GM20431 (cell line): ENCODE results near the gene MCL1.

Experiments
- in situ Hi-C: fragments of 300-500 bp; cut with MseI, MboI; formaldehyde crosslinking; loops from one replicate; pipeline ENCODE4 v1.15.0; 2020; ENCODE audit warnings: low sequenced_read_pairs; ENCODE audit not compliant: unreplicated experiment

Gene MCL1

DNA sequence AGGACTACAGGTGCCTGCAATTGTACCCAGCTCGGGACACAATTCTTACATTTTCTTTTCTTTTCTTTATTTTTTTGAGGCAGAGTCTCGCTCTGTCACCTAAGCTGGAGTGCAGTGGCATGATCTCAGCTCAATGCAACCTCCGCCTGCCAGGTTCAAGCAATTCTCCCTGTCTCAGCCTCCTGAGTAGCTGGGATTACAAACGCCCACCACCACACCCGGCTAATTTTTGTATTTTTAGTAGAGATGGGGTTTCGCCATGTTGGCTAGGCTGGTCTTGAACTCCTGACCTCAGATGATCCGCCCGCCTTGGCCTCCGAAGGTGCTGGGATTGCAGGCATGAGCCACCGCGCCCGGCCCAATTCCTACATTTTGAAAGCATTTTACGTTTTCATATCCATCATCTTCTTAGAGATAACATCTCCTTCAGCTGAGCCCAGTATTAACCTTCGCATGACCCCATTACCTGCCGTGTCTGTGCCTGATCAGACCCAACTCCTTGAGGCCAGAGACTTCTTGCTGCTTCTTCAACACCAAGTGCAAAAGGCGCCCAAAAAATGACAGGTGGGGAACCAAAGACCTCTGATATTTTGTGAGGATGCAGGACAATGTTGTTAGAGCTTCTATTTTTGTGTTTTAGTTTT lies 33.0 kb downstream of the MCL1 start:
- in situ Hi-C loops: loop anchor here (25.0 kb wide), 1 partner anchor 284 kb away; the partner anchor contains the start of genes APH1A, C1orf54 and CA14

DNA sequence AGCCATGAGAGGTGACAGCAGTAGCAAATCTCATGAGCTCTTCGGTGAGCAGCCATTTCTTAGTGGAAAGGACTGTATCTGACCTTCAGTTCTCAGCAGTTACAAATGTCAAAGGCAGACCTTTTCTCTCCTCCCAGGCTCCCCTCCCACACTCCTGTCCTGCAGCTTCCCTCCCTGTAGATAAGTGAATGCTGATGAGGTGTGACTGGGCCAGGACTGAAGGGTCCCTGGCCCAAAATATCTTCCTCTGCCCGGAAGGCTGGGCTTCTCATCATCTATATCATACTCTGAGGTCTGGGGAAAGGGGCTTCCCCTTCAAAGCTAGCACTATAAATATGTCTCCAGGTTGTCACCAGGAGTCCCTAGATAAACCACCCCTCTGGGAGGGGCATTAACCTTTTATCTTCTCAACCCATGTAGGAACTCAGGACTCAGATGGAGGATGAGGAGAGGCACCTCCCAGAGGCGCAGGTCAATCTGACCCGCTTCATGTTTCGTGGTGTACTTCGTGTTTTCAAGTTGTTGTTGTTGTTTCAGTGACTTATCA lies 33.9 kb downstream of the MCL1 start:
- in situ Hi-C loops: loop anchor here (25.0 kb wide), 1 partner anchor 283 kb away; the partner anchor contains the start of genes APH1A, C1orf54 and CA14

DNA sequence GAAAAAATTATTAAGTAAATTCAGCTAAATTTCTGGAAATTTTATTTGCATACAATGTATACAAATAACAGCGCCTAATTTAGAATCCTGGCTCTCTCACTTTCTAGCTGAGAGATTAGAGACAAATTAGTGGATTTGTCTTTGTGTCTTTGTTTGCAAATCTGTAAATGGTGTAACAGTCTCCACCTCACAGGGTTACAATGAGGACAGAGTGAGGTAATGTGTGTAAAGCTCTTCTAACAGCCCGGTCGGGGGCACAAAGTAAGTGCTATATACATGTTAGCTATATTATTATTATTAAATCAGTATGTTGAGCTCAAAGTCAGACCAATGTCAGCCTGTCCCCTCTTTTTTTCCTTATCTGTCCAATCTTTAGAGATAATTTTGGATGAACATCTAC lies 35.2 kb downstream of the MCL1 start:
- in situ Hi-C loops: loop anchor here (25.0 kb wide), 1 partner anchor 282 kb away; the partner anchor contains the start of genes APH1A, C1orf54 and CA14

DNA sequence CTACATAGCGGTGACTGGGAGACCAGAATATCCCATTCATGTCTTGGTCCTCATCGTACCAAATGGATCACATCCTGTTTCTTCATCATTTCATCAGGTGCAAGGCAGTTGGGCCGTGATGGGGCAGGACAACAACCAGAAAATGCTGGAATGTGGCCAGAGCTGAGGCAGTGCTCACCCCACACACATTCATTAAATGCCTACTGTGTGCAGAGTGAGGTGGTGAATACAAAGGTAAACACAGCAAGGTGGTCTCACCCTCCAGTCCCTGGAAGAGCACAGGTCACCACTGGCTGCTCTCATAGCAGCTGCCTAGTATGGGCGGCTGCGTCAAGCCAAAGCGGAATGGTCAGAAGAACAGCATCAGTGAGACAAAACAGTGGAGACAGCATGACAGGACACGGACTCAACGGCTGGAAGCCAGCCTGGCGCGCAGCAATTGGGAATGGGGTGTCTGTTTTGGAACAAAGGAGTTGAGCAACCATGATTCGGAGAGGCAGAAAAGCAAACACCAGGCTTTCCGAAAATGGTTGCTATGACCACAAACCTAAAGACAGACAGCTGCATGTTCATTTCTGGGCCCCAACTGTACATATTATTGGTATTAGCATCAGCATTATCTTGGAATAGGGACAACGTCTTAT lies 35.8 kb downstream of the MCL1 start:
- in situ Hi-C loops: loop anchor here (25.0 kb wide), 1 partner anchor 281 kb away; the partner anchor contains the start of genes APH1A, C1orf54 and CA14

DNA sequence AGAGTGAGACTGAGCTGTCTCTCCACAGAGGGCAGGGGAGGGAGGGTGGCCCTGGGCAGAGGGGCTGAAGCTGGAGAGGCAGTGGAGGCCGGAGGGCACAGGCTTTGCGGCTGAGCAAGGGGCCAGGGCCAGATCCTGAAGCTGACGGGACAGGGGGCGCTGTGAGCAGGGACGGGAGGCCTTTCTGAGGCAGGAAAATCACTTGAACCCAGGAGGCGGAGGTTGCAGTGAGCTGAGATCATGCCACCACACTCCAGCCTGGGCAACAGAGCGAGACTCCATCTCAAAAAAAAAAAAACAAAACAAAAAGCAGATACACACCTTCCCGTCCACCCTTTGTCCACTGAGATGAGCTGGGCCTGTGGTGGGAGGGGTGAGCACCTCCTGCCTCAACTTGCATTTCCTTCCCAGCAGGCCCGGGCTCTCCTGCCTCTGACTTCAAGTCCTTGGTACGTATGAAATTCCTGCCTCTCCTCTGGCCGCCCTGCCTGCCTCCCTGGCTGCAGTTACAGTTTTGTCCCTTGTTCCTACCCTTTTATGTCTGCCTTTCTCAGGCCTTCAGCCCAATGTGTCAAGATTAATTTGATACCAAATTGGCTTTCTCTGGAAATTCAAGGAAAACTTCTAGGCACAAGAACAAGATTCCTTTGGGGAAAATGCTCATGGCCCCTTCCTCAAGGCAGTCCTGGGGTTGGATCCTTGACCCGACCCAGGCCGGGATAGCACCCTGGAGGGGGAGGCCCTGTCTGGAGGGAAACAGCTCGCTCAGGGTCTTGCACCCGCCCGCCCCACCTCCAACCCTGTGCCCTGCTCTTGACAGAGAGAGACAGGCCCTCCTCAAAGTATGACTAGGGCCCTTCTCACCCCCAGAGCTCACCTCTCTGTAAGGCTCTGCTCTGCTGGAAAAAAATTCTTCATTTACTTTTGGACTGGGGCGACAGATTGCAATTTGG lies 41.4 kb downstream of the MCL1 start:
- in situ Hi-C loops: loop anchor here (25.0 kb wide), 1 partner anchor 276 kb away; the partner anchor contains the start of genes APH1A, C1orf54 and CA14

DNA sequence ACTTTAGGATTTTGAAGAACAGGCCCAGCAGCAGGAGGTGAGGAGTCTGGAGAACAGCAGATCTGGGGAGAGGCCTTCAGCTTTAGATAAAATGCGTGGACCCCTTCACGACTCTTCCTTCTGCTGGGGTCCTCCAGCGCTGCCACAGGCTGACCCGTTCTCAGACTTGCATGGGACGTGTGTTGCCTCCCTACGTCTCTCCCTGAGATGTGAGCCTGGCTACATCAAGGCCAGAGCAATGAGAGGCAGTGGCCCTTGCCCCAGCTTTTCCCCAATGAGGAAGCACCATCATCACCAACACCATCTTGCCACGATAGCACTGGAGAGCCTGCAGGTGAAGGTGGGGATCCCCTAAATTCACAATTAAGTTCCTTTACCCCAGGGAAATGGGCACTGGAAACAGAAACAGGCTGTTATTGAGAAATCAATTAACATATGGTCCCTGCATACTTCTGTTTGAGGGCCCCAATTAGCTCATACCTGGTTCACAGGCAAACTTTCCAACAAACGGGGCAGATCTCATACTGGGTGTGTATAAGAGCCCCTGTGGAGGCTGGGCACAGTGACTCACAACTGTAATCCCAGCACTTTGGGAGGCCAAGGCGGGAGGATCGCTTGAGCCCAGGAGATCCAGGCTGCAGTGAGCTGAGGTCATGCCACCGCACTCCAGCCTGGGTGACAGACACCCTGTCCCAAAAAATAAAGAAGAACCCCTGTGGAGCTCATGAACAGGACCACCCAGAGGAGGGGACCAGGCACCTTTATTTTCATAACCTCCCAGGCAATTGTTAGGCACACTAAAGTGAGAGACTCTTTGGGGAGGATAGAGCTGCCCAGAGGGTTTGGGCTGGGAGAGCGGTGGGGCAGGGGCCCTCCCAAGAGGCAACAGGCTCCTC lies 42.3 kb downstream of the MCL1 start:
- in situ Hi-C loops: loop anchor here (25.0 kb wide), 1 partner anchor 275 kb away; the partner anchor contains the start of genes APH1A, C1orf54 and CA14

DNA sequence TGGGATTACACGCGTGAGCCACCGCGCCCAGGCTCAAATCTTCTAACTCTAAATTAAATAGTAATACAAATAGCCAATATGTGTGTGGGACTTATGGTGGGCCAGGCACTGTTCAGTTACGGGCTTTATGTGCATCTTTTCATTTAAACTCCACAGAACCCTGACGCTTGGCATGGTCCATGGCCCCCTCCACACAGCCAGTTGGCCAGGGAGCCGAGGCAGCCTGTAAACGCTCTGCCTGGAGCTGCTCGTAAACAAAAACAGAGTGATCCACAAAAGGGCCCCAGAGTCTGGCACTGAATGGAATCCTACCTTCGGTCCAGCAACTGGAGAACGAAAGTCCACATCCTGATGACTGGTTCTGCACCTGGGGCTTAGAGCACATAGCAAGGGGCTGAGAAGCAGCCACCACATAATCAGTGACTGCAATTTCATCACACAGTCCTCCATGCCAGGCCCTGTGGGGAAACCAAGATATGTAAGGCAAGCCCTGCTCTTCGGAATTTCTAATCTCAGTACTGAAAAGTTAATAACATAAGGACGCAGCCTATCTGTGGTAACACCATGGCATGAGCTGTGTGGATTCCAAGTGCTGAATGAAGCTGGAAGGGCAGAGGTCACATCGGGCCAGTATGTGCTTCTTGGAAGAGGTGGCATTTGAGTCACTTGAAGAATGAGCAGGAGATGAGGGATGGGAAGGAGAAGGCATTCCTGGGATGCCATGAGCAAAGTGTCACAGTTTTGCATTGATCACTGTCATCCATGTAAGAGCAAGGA lies 43.7 kb downstream of the MCL1 start:
- in situ Hi-C loops: loop anchor here (25.0 kb wide), 1 partner anchor 273 kb away; the partner anchor contains the start of genes APH1A, C1orf54 and CA14

DNA sequence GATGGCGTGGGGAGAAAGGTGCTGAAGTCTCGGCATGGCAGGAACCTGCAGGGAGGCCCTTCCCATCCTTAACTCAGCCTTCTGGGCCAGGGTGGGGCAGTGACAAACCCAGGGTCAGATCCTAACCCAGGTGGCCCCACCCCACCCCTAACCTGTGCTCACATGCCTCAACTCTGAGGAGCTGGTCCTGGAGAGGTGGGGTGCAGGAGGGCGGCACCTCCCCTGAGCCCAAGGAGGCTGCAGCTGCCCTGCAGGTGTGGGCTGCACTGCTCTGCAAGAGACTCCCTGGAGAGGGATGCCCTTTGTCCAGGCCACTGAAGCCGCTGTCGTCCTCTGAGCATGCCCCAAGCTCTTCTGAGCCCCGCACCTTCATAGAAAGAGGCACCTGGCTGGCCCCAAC lies 45.4 kb downstream of the MCL1 start:
- in situ Hi-C loops: loop anchor here (25.0 kb wide), 1 partner anchor 272 kb away; the partner anchor contains the start of genes APH1A, C1orf54 and CA14

DNA sequence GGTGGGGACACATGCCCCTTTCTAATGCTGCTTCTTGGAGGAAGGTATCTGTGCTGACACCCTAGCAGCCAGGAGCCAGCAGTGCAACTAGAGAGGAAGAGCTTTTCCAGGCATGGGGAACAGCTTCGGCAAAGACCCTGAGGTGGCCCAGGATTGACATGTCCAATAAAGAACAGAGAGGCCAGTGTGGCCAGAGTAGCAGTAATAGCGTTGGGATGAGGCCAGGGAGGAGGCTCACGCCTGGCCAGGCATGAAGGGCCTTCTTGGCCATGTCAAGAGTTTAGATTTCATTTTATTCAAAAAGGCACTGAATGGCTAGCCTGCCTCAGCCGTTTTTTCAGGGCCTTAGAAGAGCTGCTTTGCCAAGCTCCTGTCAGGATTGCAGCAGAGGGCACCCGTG lies 46.5 kb downstream of the MCL1 start:
- in situ Hi-C loops: loop anchor here (25.0 kb wide), 1 partner anchor 271 kb away; the partner anchor contains the start of genes APH1A, C1orf54 and CA14

DNA sequence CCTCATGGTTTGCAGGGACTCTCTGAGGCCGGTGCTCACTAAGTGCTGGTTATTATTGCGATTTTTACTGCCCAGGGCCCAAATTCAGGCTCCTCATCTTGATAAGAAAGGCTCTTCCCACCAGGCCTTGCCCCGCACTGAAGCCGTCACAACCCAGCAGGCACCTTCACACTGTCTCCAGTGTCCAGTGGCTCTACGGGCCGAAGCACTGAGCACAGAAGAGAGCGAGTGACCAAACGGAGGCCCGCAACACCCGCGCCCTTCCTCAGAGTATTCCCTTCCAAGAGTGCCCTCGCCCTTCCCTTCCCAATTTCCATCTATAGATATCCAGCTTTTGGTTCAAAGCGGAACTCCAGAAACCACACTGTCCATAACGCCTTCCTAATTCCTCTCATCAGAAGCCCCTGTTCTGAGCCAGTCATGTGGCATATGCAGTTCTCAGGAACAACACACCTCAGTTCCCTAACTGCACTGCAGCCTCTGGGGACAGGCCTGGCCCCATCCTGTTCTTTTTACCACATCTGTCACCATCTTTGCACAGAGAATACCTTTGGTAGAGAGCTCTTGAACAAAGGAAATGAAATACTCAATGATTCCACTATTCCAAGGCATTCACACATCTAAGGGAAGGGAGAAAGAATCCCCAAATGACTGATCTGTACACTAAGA lies 48.8 kb downstream of the MCL1 start:
- in situ Hi-C loops: loop anchor here (25.0 kb wide), 1 partner anchor 268 kb away; the partner anchor contains the start of genes APH1A, C1orf54 and CA14

DNA sequence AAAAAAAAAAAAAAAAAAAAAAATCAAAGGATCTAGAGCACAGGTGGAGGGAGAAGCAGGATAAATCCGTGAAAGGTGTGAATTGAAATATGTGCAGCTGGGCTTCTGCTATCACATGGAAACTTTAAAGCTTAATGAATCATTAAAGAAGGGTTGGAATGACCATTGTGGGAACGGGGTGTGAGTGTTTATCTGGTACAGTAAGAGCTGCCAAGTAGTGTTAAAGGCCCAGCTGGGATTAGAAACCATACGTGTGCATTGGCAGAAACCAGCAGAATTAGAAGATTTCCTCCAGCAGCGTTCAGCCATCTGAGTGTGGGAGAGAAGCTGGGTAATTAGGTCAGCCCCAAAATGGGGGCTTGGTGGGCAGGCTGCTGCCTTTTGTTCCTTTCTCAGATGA lies 50.4 kb downstream of the MCL1 start:
- in situ Hi-C loops: loop anchor here (25.0 kb wide), 1 partner anchor 267 kb away; the partner anchor contains the start of genes APH1A, C1orf54 and CA14

DNA sequence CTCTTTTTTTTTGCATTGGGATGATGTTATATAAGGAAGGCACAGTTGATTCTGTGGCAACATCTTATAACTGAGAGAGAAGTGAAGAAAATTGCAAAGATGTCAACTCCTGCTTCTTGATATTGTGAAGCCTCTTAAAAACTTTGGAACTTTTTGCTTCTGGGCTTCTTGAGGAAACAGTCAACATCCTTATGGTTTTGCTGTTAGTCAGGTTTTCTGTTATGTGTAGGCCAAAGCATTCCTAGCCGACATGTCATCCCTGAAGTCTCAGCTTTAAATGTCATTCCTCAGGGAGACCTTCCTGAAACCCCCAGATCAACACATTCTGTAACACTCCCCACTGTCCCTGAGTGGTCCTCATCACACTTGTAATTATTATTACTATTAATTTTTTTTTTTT lies 51.2 kb downstream of the MCL1 start:
- in situ Hi-C loops: loop anchor here (25.0 kb wide), 1 partner anchor 266 kb away; the partner anchor contains the start of genes APH1A, C1orf54 and CA14

DNA sequence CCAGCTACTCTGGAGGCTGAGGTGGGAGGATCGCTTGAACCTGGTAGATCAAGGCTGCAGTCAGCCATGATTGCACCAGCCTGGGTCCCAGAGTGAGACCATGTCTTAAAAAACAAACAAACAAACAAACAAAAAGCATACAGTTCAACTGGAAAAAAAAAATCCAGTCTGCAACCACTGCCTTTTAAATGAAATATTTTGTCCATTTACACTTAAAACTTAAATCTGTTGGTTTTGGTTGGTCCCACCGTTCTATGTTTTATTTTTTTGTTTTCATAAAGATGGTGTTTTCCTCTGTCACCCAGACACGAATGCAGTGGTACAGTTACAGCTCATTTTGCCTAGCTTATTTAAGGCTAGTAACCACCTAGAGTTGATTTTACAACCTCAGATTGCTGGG lies 54.1 kb downstream of the MCL1 start:
- in situ Hi-C loops: loop anchor here (25.0 kb wide), 1 partner anchor 263 kb away; the partner anchor contains the start of genes APH1A, C1orf54 and CA14
